ENCODE data around the gene DBH.

DBH gene

DNA sequence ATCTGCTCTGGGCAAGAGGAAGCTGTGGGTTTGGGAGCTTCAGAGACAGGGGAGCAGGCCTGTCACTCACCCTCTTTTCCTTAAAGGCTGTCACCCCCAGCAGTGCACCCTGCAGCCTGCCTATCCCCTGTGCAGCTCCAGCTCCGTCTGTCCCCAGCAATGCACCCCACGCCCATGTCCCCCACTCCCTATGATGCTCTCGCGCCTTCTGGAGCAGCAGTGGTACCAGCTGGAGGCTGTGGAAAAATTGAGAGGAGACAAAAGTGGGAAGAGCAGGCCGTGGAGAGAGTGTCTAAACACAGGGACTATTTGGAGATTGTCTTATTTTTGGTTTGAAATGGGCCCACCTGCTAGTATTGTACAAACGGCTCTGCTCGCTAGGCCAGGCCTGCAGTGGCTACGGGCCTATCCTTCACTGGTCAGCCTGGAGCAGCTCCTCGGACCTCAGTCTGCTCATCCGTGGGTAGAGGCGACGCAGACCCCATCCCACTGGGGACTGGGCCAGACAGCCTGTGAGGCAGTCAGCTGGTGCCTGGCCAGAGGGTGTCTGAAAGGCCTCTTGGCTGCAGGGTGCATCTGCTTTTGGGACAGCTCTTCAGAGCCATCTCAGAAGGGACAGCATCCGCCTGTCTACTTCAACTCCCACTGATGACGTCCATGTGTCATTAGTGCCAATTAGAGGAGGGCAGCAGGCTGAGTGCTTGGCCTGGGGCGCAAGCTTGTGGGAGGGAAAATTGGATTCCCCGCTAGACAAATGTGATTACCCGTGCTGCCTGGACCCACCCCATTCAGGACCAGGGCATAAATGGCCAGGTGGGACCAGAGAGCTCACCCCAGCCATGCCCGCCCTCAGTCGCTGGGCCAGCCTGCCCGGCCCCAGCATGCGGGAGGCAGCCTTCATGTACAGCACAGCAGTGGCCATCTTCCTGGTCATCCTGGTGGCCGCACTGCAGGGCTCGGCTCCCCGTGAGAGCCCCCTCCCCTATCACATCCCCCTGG is at the start of gene DBH:
TSS of gene DBH (plus strand) at position 831 of the 999 bp plus-strand sequence. CDS start at position 840, 9 bp downstream.
- H3K27ac ChIP-seq (ENCODE audit: low read depth, low read length) = no peak within 1 kb of the TSS
- 0 out of 2 replicates have a peak, but pooled peaks cover 3% of the 10 kb centered on the region for H4K20me1 ChIP-seq (ENCODE audit: control insufficient read depth, insufficient read depth, low read depth, low read length)
- no peaks in the 10 kb centered on the region; the same call in 1 of the 2 replicates for H3K27me3 ChIP-seq (ENCODE audit: control insufficient read depth, low read length)
- no peaks in the 10 kb centered on the region for H3K36me3 ChIP-seq (ENCODE audit: control insufficient read depth, low read length)
- H3F3A ChIP-seq (ENCODE audit: control insufficient read depth, insufficient read depth) = no peaks in the 10 kb centered on the region
- no peak within 1 kb of the TSS for H3K4me2 ChIP-seq (ENCODE audit: low read length)
- H3K4me3 ChIP-seq (ENCODE audit: low read length) = no peak within 1 kb of the TSS
- H3K79me2 ChIP-seq (ENCODE audit: control insufficient read depth, low read length) = no peaks in the 10 kb centered on the region
- TF ChIP-seq EZH2phosphoT487 (IDR thresholded peaks at IDR 0.05; ENCODE audit: borderline replicate concordance, low read length) (no peak), CTCF (IDR thresholded peaks at IDR 0.05; ENCODE audit: low read depth, low read length, poor library complexity, severe bottlenecking) (no peak)
- no peaks in the 10 kb centered on the region for H3K9me3 ChIP-seq (ENCODE audit: control insufficient read depth, insufficient read depth, low read length)
- H3K4me1 ChIP-seq (ENCODE audit: control insufficient read depth, low read length) = no peaks in the 10 kb centered on the region
- H3K9me2 ChIP-seq (replicated peaks; ENCODE audit: control insufficient read depth, low read length) = no peaks in the 10 kb centered on the region

DNA sequence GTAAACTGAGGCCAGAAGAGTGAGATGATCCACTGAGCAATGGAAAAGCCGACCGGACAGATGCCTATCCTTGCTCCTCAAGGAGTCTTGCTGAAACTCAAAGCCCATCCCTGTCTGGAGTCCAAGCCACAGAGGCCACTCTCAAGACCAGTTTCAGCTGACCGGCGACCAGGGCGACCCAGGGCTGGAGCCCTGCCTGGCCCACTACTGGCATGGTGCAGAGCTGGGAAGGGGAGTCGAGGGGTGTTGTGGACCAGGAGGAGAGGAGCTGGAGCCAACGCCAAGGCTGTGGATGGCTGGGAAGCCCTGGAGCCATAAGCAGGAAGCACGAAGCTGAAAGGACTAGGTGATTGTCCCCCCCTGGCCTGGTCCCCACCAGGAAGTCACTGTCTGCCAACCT is 49.1 kb upstream of the DBH start:
- H4K20me1 ChIP-seq (ENCODE audit: control insufficient read depth, insufficient read depth, low read depth, low read length) = no peaks in the 10 kb centered on the region
- no peaks in the 10 kb centered on the region for H3K79me2 ChIP-seq (ENCODE audit: control insufficient read depth, low read length)
- peaks cover 6% of the 10 kb centered on the region for H3F3A ChIP-seq (ENCODE audit: control insufficient read depth, insufficient read depth)
- H3K36me3 ChIP-seq (ENCODE audit: control insufficient read depth, low read length) = no peaks in the 10 kb centered on the region
- peaks cover 4% of the 10 kb centered on the region; the same call in 1 of the 2 replicates for H3K27me3 ChIP-seq (ENCODE audit: control insufficient read depth, low read length)
- H3K4me2 ChIP-seq (ENCODE audit: low read length) = no peak overlapping the region
- no peaks in the 10 kb centered on the region for H3K9me2 ChIP-seq (replicated peaks; ENCODE audit: control insufficient read depth, low read length)
- no peak overlapping the region for H3K27ac ChIP-seq (ENCODE audit: low read depth, low read length)
- no peak overlapping the region for H3K4me3 ChIP-seq (ENCODE audit: low read length)
- no peak for TF ChIP-seq EZH2phosphoT487 (IDR thresholded peaks at IDR 0.05; ENCODE audit: borderline replicate concordance, low read length)
- no peak for TF ChIP-seq CTCF (IDR thresholded peaks at IDR 0.05; ENCODE audit: low read depth, low read length, poor library complexity, severe bottlenecking)
- peaks cover 33% of the 10 kb centered on the region for H3K4me1 ChIP-seq (ENCODE audit: control insufficient read depth, low read length)
- H3K9me3 ChIP-seq (ENCODE audit: control insufficient read depth, insufficient read depth, low read length) = peaks cover 18% of the 10 kb centered on the region; the same call in 1 of the 2 replicates

DNA sequence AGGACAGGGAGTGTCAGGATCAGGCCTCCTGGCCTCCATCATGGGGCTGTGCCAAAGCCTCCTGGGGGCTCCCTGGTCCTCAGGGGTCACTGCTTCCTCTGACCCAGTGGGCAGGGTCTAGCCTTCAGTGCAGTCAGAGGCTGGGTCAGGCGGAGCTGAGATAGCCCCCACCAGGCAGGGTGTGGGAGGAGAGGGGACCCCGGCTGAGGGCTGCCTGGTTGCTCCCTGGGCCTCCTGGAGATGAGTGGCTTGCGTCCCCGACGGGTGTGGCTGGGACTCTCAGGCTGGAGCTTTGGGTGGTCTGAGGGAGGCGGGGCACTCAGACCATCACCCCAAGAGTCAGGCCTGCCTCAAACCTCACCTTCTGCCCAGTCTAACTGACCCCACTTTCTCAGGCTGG is 48.7 kb upstream of the DBH start:
- Histone ChIP-seq H3K4me1 (ENCODE audit: control insufficient read depth, low read length) (peaks cover 32% of the 10 kb centered on the region), H3K4me2 (ENCODE audit: low read length) (no peak overlapping the region), H4K20me1 (ENCODE audit: control insufficient read depth, insufficient read depth, low read depth, low read length) (no peaks in the 10 kb centered on the region), H3K9me3 (ENCODE audit: control insufficient read depth, insufficient read depth, low read length) (peaks cover 18% of the 10 kb centered on the region; the same call in 1 of the 2 replicates), H3K9me2 (replicated peaks; ENCODE audit: control insufficient read depth, low read length) (no peaks in the 10 kb centered on the region), H3K27me3 (ENCODE audit: control insufficient read depth, low read length) (peaks cover 4% of the 10 kb centered on the region; the same call in 1 of the 2 replicates), H3K27ac (ENCODE audit: low read depth, low read length) (no peak overlapping the region), H3K36me3 (ENCODE audit: control insufficient read depth, low read length) (no peaks in the 10 kb centered on the region), H3K79me2 (ENCODE audit: control insufficient read depth, low read length) (no peaks in the 10 kb centered on the region), H3F3A (ENCODE audit: control insufficient read depth, insufficient read depth) (peaks cover 6% of the 10 kb centered on the region), H3K4me3 (ENCODE audit: low read length) (no peak overlapping the region)
- TF ChIP-seq EZH2phosphoT487 (IDR thresholded peaks at IDR 0.05; ENCODE audit: borderline replicate concordance, low read length) (no peak), CTCF (IDR thresholded peaks at IDR 0.05; ENCODE audit: low read depth, low read length, poor library complexity, severe bottlenecking) (no peak)
